ENCODE measurements around the gene PEPD. TPM values are rescaled to one million over a fixed set of nuclear protein-coding genes. Genes with fewer than 3 reads are reported as not detected.

PEPD gene
- total and polyA plus RNA-seq, 10 of the 15 experiments (the other 5 are each of a cell fraction or from before 2014, with no cell fraction given), result 1.4 to 52.0 (median 20.2) TPM

DNA sequence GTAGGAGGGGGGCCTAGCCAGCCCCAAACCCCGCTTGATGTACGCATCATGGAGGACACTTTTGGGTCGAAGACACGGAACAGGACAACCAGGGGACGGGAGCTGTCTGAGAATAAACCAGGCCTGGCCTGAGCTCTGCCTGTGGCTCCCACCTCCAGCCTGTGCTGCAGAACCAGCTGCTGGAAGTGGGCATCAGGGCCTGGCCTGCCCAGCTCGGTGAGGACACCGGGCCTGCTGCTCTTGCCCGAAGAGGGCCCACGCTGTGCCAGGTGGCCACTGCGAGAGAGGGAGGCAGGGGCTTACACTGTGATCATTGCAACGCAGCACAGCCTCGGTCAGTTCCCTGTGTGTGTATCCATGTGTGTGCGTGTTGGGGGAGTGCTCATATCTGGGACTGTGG lies 113.5 kb downstream of the PEPD start:
- H4K20me1 ChIP-seq (ENCODE audit: control insufficient read depth, insufficient read depth), result no peaks in the 10 kb centered on the region; the same call in 1 of the 2 replicates
- no peak for ATAC-seq
- no peaks in the 10 kb centered on the region for H3K36me3 ChIP-seq (ENCODE audit: control insufficient read depth in 2 of 2, insufficient read depth in 2 of 2, low read length in 1 of 2)
- no peaks in the 10 kb centered on the region for H3K27me3 ChIP-seq (replicated peaks in 1 of 2; ENCODE audit: control insufficient read depth in 2 of 2, insufficient read depth in 2 of 2, low read length in 1 of 2)
- no peak overlapping the region for H3K9ac ChIP-seq (ENCODE audit: control insufficient read depth, insufficient read depth, low read length)
- POLR2A ChIA-PET, result no interaction called here
- CTCF ChIA-PET, result interaction anchor here (0.6 to 2.4 kb wide), 4 partner anchors 162 to 1020 kb away, joined by 3 to 17 read pairs (median 4); partner anchors contain the start of gene UBA2
- in situ Hi-C loops (cut with MboI), result loop anchor here (5.0 kb wide), 1 partner anchor 171 kb away; no protein-coding TSS in a partner anchor
- 50% methylated on average over 13 of the region's 13 CpGs for WGBS (ENCODE audit: insufficient coverage, insufficient replicate concordance, low lambda C conversion rate, missing lambda C conversion rate)
- intact Hi-C loops (cut with micrococcal nuclease; ENCODE audit: unreplicated experiment), result loop anchor here (5.0 kb wide), 2 partner anchors 266 to 281 kb away; no protein-coding TSS in a partner anchor
- H3K27ac ChIP-seq (ENCODE audit: control insufficient read depth, insufficient read depth), result no peak overlapping the region
- no peaks in the 10 kb centered on the region for H3K9me3 ChIP-seq (replicated peaks; ENCODE audit: control insufficient read depth, insufficient read depth, low read length)
- no peak for DNase-seq (ENCODE audit: low read depth, low spot score)
- RAD21 ChIA-PET (ENCODE audit: unreplicated experiment), result no interaction called here
- SMC1A ChIA-PET (ENCODE audit: uncharacterized antibody, unreplicated experiment), result interaction anchor here (0.6 kb wide), 1 partner anchor 172 kb away, joined by 3 read pairs; no protein-coding TSS in a partner anchor
- no peak overlapping the region for H2AFZ ChIP-seq (ENCODE audit: control insufficient read depth, low read depth, low read length)
- H3K4me1 ChIP-seq (ENCODE audit: control insufficient read depth, insufficient read depth, low read length), result 0 out of 2 replicates have a peak, but pooled peaks cover 4% of the 10 kb centered on the region
- no peaks in the 10 kb centered on the region for H3K79me2 ChIP-seq (ENCODE audit: control insufficient read depth, insufficient read depth, low read length)
- no TSS peak for BruUV-seq (replicated peaks)
- H3K4me3 ChIP-seq, result no peak overlapping the region
- no peak for FAIRE-seq
- TF ChIP-seq JUNB (IDR thresholded peaks at IDR 0.05), result no peak
- TF ChIP-seq ETV6 (conservative IDR thresholded peaks at IDR 0.05 in 1 of 2, IDR thresholded peaks at IDR 0.05 in 1 of 2; ENCODE audit: borderline replicate concordance in 1 of 2, low read depth in 1 of 2), result no peak
- TF ChIP-seq MYB (IDR thresholded peaks at IDR 0.05; ENCODE audit: borderline replicate concordance, low read depth, low read length), result no peak
- TF ChIP-seq MTA3 (IDR thresholded peaks at IDR 0.05; ENCODE audit: borderline replicate concordance, low read length), result no peak
- TF ChIP-seq, protein P1, sequence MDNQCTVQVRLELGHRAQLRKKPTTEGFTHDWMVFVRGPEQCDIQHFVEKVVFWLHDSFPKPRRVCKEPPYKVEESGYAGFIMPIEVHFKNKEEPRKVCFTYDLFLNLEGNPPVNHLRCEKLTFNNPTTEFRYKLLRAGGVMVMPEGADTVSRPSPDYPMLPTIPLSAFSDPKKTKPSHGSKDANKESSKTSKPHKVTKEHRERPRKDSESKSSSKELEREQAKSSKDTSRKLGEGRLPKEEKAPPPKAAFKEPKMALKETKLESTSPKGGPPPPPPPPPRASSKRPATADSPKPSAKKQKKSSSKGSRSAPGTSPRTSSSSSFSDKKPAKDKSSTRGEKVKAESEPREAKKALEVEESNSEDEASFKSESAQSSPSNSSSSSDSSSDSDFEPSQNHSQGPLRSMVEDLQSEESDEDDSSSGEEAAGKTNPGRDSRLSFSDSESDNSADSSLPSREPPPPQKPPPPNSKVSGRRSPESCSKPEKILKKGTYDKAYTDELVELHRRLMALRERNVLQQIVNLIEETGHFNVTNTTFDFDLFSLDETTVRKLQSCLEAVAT (IDR thresholded peaks at IDR 0.05), result no peak
- no peak for TF ChIP-seq ZBED1 (IDR thresholded peaks at IDR 0.05; ENCODE audit: borderline replicate concordance)
- no peak for TF ChIP-seq EGR1 (IDR thresholded peaks at IDR 0.05; ENCODE audit: borderline replicate concordance in 1 of 2, low read depth in 2 of 2, low read length in 2 of 2)
- TF ChIP-seq, protein P2, sequence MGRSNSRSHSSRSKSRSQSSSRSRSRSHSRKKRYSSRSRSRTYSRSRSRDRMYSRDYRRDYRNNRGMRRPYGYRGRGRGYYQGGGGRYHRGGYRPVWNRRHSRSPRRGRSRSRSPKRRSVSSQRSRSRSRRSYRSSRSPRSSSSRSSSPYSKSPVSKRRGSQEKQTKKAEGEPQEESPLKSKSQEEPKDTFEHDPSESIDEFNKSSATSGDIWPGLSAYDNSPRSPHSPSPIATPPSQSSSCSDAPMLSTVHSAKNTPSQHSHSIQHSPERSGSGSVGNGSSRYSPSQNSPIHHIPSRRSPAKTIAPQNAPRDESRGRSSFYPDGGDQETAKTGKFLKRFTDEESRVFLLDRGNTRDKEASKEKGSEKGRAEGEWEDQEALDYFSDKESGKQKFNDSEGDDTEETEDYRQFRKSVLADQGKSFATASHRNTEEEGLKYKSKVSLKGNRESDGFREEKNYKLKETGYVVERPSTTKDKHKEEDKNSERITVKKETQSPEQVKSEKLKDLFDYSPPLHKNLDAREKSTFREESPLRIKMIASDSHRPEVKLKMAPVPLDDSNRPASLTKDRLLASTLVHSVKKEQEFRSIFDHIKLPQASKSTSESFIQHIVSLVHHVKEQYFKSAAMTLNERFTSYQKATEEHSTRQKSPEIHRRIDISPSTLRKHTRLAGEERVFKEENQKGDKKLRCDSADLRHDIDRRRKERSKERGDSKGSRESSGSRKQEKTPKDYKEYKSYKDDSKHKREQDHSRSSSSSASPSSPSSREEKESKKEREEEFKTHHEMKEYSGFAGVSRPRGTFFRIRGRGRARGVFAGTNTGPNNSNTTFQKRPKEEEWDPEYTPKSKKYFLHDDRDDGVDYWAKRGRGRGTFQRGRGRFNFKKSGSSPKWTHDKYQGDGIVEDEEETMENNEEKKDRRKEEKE (IDR thresholded peaks at IDR 0.05), result no peak
- TF ChIP-seq ZSCAN29 (IDR thresholded peaks at IDR 0.05), result no peak
- H3K4me2 ChIP-seq (ENCODE audit: control insufficient read depth, insufficient read depth), result no peak overlapping the region
